GM23338 (cell line): ENCODE data around the gene ZNF519. TPM values are rescaled to one million over a fixed set of nuclear protein-coding genes. Genes with fewer than 3 reads are reported as not detected.

Experiments
- ATAC-seq: fragments of 200-7000 bp; cut with Tn5 transposase; 3 replicates; pipeline ENCODE4 v1.9.1; 2020
- DNase-seq: peaks from one replicate; pipeline ENCODE4 v3.0.0-alpha.2; 2015; ENCODE audit warnings: low spot score
- H2AFZ ChIP-seq: fragments of 200-600 bp; sonication (generic); 2 replicates; pipeline ENCODE4 v1.8.0; 2016; ENCODE audit warnings: antibody characterized with exemption, mild to moderate bottlenecking, moderate library complexity
- H3F3A ChIP-seq: fragments of 200-600 bp; sonication (generic); replicated peaks from 2 replicates; pipeline ENCODE4 v1.8.0; 2017; ENCODE audit warnings: antibody characterized with exemption, mixed run types, low read depth
- H3K27ac ChIP-seq: fragments of 200-600 bp; sonication (generic); 2 replicates; pipeline ENCODE4 v1.6.1; 2016; ENCODE audit warnings: low read depth
- H3K27me3 ChIP-seq: fragments of 200-600 bp; sonication (generic); 2 replicates; pipeline ENCODE4 v1.8.0; 2016; ENCODE audit warnings: mild to moderate bottlenecking, mixed run types, moderate library complexity; ENCODE audit not compliant: insufficient read depth
- H3K36me3 ChIP-seq: fragments of 200-600 bp; sonication (generic); 2 replicates; pipeline ENCODE4 v1.8.0; 2016; ENCODE audit warnings: mild to moderate bottlenecking; ENCODE audit not compliant: insufficient read depth
- H3K4me1 ChIP-seq: fragments of 200-600 bp; sonication (generic); 2 replicates; pipeline ENCODE4 v1.8.0; 2016; ENCODE audit warnings: mild to moderate bottlenecking, moderate library complexity; ENCODE audit not compliant: insufficient read depth
- H3K4me2 ChIP-seq: fragments of 200-600 bp; sonication (generic); 2 replicates; pipeline ENCODE4 v1.7.1; 2017; ENCODE audit warnings: mixed run types
- H3K4me3 ChIP-seq: fragments of 200-600 bp; sonication (generic); 2 replicates; pipeline ENCODE4 v1.6.1; 2016; ENCODE audit warnings: mixed run types
- H3K79me2 ChIP-seq: fragments of 200-600 bp; sonication (generic); replicated peaks from 2 replicates; pipeline ENCODE4 v1.8.0; 2017; ENCODE audit warnings: mild to moderate bottlenecking; ENCODE audit not compliant: insufficient read depth
- H3K9me2 ChIP-seq: fragments of 200-600 bp; sonication (generic); 2 replicates; pipeline ENCODE4 v1.8.0; 2017; ENCODE audit not compliant: insufficient read depth
- H4K20me1 ChIP-seq: fragments of 200-600 bp; sonication (generic); replicated peaks from 2 replicates; pipeline ENCODE4 v1.8.0; 2017; ENCODE audit warnings: mild to moderate bottlenecking; ENCODE audit not compliant: insufficient read depth
- H3K27ac Mint-ChIP-seq: 2 replicates; pipeline ENCODE4 v1.8.0; 2020; ENCODE audit warnings: inconsistent platforms, mild to moderate bottlenecking, moderate library complexity, mixed read lengths
- H3K27me3 Mint-ChIP-seq: 3 replicates; pipeline ENCODE4 v1.8.0; 2022; ENCODE audit warnings: low read depth, mild to moderate bottlenecking, moderate library complexity, mixed read lengths, inconsistent platforms; ENCODE audit not compliant: insufficient read depth, poor library complexity
- H3K36me3 Mint-ChIP-seq: 3 replicates; pipeline ENCODE4 v1.8.0; 2021; ENCODE audit warnings: low read depth, mild to moderate bottlenecking, inconsistent platforms, moderate library complexity, mixed read lengths
- H3K4me1 Mint-ChIP-seq: 3 replicates; pipeline ENCODE4 v1.8.0; 2020; ENCODE audit warnings: mild to moderate bottlenecking, inconsistent platforms, mixed read lengths
- H3K4me3 Mint-ChIP-seq: 3 replicates; pipeline ENCODE4 v1.8.0; 2021; ENCODE audit warnings: moderate library complexity, mild to moderate bottlenecking, inconsistent platforms, mixed read lengths
- H3K9me3 Mint-ChIP-seq: 3 replicates; pipeline ENCODE4 v1.8.0; 2020; ENCODE audit warnings: moderate library complexity, mild to moderate bottlenecking, inconsistent platforms, mixed read lengths
- CREB1 ChIP-seq: fragments of 250-450 bp; sonication (Bioruptor Pico); IDR thresholded peaks from 2 replicates; pipeline ENCODE4 v1.5.0; 2020; ENCODE audit warnings: low read depth, mild to moderate bottlenecking, moderate library complexity
- EZH2 ChIP-seq: fragments of 200-600 bp; sonication (generic); IDR thresholded peaks from one replicate; pipeline ENCODE4 v1.8.0; 2017; ENCODE audit warnings: antibody characterized with exemption, mild to moderate bottlenecking, low read depth; ENCODE audit not compliant: unreplicated experiment
- EZH2phosphoT487 ChIP-seq: fragments of 200-600 bp; sonication (generic); IDR thresholded peaks from one replicate; pipeline ENCODE4 v1.8.1; 2018; ENCODE audit warnings: antibody characterized with exemption; ENCODE audit not compliant: unreplicated experiment
- JUNB ChIP-seq: IDR thresholded peaks from one replicate; pipeline ENCODE4 v1.6.1; 2016; ENCODE audit warnings: antibody characterized with exemption; ENCODE audit not compliant: unreplicated experiment
- NANOG ChIP-seq: IDR thresholded peaks from 2 replicates; pipeline ENCODE4 v1.6.1; 2016; ENCODE audit warnings: antibody characterized with exemption, borderline replicate concordance
- POLR2AphosphoS5 ChIP-seq: IDR thresholded peaks from 2 replicates; pipeline ENCODE4 v1.6.1; 2016; ENCODE audit warnings: antibody characterized with exemption, low read depth
- STAT1 ChIP-seq: IDR thresholded peaks from one replicate; pipeline ENCODE4 v1.6.1; 2016; ENCODE audit warnings: antibody characterized with exemption; ENCODE audit not compliant: unreplicated experiment
- ZNF114 ChIP-seq: fragments of 250-450 bp; sonication (Bioruptor Pico); IDR thresholded peaks from 2 replicates; pipeline ENCODE4 v1.5.0; 2020; ENCODE audit warnings: mild to moderate bottlenecking, moderate library complexity
- ZNF331 ChIP-seq: fragments of 250-450 bp; sonication (Bioruptor Pico); IDR thresholded peaks from 2 replicates; pipeline ENCODE4 v1.5.0; 2020; ENCODE audit warnings: low read depth, mild to moderate bottlenecking, moderate library complexity
- polyA plus RNA-seq: library from polyadenylated mRNA; unstranded; fragments of >200 nt; fragmentation: Nextera tagmentation; extraction: Ambion mirVana; gene quantifications from 2 replicates; pipeline ENCODE4 v1.2.1, GENCODE V29; 2016
- total RNA-seq: library from RNA; depleted of rRNA; stranded (reverse); fragments of >200 nt; shearing (Covaris generic); gene quantifications from 2 replicates; pipeline ENCODE4 v1.2.3, GENCODE V29; 2014
- TF ChIP-seq, protein P1 (sequence below), 2 experiments: fragments of 200-600 bp in 1 of 2; sonication (generic) in 1 of 2; conservative IDR thresholded peaks; 2 replicates each; pipeline versions ENCODE4 v1.5.1 to v1.6.1; 2016 to 2017; ENCODE audit warnings: antibody characterized with exemption in 2 of 2, low read depth in 2 of 2, mild to moderate bottlenecking in 2 of 2, moderate library complexity in 1 of 2
- TF ChIP-seq, protein P2 (sequence below): IDR thresholded peaks from one replicate; pipeline ENCODE4 v1.6.1; 2018; ENCODE audit warnings: antibody characterized with exemption; ENCODE audit not compliant: unreplicated experiment
- TF ChIP-seq, protein P3 (sequence below): fragments of 250-450 bp; sonication (Bioruptor Pico); IDR thresholded peaks from 2 replicates; pipeline ENCODE4 v1.5.0; 2020; ENCODE audit warnings: mild to moderate bottlenecking, moderate library complexity
- TF ChIP-seq, protein P4 (sequence below): IDR thresholded peaks from 2 replicates; pipeline ENCODE4 v1.6.1; 2016; ENCODE audit warnings: antibody characterized with exemption

The ZNF519 gene
- total and polyA plus RNA-seq, 2 experiments from 2014 or later: 29.4 to 54.6 TPM

DNA sequence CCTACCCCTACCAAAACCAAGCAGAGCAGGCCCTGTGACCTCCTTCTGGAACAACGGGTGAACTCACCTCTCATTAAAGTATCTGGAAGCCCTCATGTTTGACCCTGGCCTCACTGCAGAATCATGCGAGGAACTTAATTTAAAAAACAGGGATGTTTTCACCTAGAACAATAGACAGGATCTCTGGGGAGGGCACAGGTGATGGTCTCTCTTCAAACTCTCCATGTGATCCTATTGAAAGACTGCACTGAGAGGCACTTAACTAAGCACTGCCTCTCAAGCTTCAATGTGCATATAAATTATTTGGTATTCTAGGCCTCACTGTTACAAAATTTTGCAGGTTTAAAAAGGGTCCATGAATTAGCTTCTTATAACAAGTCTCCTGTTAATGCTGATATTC, 7.5 kb downstream of the ZNF519 start (continued):
- no peak for TF ChIP-seq JUNB

DNA sequence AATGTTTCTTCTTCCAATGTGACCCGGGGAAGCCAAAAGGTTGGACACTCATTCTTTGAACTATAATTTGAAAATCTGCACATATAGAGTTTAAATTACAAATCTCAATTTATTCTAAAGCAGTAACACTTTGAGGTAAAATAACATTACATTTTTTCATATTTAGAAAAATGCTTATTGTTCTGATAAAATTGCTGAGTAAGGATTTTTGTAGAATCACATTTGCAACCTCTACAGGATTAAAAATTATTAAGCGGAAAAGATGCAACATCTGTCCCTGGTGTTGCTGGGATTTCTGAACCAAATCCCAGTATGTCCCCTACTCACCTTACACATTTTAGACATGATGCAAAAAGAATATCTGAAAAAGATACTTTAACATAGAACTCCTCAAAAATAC, 10.1 kb downstream of the ZNF519 start:
- H3K27me3 Mint-ChIP-seq: peaks cover 3% of the 10 kb centered on the region
- H3K36me3 ChIP-seq: peaks cover 7% of the 10 kb centered on the region; the same call in 1 of the 2 replicates
- H3K27me3 ChIP-seq: no peaks in the 10 kb centered on the region
- H3K9me3 Mint-ChIP-seq: peaks cover 3% of the 10 kb centered on the region; the same call in 2 of the 3 replicates
- peaks cover 22% of the 10 kb centered on the region for H3K4me1 ChIP-seq
- H3K4me3 ChIP-seq: no peak overlapping the region
- no peak overlapping the region for H2AFZ ChIP-seq
- no peaks in the 10 kb centered on the region for H3K9me2 ChIP-seq
- H3K4me2 ChIP-seq: no peak overlapping the region
- H3K4me1 Mint-ChIP-seq: peaks cover 24% of the 10 kb centered on the region
- no peak overlapping the region; the same call in 1 of the 2 replicates for H3K27ac Mint-ChIP-seq
- TF ChIP-seq, protein P1, sequence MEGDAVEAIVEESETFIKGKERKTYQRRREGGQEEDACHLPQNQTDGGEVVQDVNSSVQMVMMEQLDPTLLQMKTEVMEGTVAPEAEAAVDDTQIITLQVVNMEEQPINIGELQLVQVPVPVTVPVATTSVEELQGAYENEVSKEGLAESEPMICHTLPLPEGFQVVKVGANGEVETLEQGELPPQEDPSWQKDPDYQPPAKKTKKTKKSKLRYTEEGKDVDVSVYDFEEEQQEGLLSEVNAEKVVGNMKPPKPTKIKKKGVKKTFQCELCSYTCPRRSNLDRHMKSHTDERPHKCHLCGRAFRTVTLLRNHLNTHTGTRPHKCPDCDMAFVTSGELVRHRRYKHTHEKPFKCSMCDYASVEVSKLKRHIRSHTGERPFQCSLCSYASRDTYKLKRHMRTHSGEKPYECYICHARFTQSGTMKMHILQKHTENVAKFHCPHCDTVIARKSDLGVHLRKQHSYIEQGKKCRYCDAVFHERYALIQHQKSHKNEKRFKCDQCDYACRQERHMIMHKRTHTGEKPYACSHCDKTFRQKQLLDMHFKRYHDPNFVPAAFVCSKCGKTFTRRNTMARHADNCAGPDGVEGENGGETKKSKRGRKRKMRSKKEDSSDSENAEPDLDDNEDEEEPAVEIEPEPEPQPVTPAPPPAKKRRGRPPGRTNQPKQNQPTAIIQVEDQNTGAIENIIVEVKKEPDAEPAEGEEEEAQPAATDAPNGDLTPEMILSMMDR (conservative IDR thresholded peaks at IDR 0.05; ENCODE audit: low read depth in 2 of 2): no peak
- no peak for TF ChIP-seq JUNB
- TF ChIP-seq CREB1: no peak
- no peak for TF ChIP-seq NANOG
- no peak for TF ChIP-seq EZH2phosphoT487
- TF ChIP-seq POLR2AphosphoS5: no peak
- TF ChIP-seq ZNF331: no peak
- no peak for TF ChIP-seq ZNF114 (CRISPR knock-in tag)
- TF ChIP-seq, protein P2, sequence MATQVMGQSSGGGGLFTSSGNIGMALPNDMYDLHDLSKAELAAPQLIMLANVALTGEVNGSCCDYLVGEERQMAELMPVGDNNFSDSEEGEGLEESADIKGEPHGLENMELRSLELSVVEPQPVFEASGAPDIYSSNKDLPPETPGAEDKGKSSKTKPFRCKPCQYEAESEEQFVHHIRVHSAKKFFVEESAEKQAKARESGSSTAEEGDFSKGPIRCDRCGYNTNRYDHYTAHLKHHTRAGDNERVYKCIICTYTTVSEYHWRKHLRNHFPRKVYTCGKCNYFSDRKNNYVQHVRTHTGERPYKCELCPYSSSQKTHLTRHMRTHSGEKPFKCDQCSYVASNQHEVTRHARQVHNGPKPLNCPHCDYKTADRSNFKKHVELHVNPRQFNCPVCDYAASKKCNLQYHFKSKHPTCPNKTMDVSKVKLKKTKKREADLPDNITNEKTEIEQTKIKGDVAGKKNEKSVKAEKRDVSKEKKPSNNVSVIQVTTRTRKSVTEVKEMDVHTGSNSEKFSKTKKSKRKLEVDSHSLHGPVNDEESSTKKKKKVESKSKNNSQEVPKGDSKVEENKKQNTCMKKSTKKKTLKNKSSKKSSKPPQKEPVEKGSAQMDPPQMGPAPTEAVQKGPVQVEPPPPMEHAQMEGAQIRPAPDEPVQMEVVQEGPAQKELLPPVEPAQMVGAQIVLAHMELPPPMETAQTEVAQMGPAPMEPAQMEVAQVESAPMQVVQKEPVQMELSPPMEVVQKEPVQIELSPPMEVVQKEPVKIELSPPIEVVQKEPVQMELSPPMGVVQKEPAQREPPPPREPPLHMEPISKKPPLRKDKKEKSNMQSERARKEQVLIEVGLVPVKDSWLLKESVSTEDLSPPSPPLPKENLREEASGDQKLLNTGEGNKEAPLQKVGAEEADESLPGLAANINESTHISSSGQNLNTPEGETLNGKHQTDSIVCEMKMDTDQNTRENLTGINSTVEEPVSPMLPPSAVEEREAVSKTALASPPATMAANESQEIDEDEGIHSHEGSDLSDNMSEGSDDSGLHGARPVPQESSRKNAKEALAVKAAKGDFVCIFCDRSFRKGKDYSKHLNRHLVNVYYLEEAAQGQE: no peak
- TF ChIP-seq, protein P3, sequence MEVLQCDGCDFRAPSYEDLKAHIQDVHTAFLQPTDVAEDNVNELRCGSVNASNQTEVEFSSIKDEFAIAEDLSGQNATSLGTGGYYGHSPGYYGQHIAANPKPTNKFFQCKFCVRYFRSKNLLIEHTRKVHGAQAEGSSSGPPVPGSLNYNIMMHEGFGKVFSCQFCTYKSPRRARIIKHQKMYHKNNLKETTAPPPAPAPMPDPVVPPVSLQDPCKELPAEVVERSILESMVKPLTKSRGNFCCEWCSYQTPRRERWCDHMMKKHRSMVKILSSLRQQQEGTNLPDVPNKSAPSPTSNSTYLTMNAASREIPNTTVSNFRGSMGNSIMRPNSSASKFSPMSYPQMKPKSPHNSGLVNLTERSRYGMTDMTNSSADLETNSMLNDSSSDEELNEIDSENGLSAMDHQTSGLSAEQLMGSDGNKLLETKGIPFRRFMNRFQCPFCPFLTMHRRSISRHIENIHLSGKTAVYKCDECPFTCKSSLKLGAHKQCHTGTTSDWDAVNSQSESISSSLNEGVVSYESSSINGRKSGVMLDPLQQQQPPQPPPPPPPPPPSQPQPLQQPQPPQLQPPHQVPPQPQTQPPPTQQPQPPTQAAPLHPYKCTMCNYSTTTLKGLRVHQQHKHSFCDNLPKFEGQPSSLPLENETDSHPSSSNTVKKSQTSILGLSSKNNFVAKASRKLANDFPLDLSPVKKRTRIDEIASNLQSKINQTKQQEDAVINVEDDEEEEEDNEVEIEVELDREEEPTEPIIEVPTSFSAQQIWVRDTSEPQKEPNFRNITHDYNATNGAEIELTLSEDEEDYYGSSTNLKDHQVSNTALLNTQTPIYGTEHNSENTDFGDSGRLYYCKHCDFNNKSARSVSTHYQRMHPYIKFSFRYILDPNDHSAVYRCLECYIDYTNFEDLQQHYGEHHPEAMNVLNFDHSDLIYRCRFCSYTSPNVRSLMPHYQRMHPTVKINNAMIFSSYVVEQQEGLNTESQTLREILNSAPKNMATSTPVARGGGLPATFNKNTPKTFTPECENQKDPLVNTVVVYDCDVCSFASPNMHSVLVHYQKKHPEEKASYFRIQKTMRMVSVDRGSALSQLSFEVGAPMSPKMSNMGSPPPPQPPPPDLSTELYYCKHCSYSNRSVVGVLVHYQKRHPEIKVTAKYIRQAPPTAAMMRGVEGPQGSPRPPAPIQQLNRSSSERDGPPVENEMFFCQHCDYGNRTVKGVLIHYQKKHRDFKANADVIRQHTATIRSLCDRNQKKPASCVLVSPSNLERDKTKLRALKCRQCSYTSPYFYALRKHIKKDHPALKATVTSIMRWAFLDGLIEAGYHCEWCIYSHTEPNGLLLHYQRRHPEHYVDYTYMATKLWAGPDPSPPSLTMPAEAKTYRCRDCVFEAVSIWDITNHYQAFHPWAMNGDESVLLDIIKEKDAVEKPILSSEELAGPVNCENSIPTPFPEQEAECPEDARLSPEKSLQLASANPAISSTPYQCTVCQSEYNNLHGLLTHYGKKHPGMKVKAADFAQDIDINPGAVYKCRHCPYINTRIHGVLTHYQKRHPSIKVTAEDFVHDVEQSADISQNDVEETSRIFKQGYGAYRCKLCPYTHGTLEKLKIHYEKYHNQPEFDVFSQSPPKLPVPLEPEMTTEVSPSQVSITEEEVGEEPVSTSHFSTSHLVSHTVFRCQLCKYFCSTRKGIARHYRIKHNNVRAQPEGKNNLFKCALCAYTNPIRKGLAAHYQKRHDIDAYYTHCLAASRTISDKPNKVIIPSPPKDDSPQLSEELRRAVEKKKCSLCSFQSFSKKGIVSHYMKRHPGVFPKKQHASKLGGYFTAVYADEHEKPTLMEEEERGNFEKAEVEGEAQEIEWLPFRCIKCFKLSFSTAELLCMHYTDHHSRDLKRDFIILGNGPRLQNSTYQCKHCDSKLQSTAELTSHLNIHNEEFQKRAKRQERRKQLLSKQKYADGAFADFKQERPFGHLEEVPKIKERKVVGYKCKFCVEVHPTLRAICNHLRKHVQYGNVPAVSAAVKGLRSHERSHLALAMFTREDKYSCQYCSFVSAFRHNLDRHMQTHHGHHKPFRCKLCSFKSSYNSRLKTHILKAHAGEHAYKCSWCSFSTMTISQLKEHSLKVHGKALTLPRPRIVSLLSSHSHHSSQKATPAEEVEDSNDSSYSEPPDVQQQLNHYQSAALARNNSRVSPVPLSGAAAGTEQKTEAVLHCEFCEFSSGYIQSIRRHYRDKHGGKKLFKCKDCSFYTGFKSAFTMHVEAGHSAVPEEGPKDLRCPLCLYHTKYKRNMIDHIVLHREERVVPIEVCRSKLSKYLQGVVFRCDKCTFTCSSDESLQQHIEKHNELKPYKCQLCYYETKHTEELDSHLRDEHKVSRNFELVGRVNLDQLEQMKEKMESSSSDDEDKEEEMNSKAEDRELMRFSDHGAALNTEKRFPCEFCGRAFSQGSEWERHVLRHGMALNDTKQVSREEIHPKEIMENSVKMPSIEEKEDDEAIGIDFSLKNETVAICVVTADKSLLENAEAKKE: no peak
- no peak for TF ChIP-seq EZH2
- TF ChIP-seq, protein P4, sequence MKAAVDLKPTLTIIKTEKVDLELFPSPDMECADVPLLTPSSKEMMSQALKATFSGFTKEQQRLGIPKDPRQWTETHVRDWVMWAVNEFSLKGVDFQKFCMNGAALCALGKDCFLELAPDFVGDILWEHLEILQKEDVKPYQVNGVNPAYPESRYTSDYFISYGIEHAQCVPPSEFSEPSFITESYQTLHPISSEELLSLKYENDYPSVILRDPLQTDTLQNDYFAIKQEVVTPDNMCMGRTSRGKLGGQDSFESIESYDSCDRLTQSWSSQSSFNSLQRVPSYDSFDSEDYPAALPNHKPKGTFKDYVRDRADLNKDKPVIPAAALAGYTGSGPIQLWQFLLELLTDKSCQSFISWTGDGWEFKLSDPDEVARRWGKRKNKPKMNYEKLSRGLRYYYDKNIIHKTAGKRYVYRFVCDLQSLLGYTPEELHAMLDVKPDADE: no peak
- TF ChIP-seq STAT1: no peak
- peaks cover 39% of the 10 kb centered on the region for H3K36me3 Mint-ChIP-seq
- H3K27ac ChIP-seq: no peak overlapping the region
- ATAC-seq (no peak), DNase-seq (no peak)
- peaks cover 32% of the 10 kb centered on the region for H4K20me1 ChIP-seq
- H3K4me3 Mint-ChIP-seq: no peak overlapping the region
- H3F3A ChIP-seq: no peaks in the 10 kb centered on the region
- H3K79me2 ChIP-seq: peaks cover 100% of the 10 kb centered on the region
